IMR-90 (cell line): ENCODE results near the gene INTS6L.

Experiments used
- BHLHE40 ChIP-seq: fragments of 150-350 bp; IDR thresholded peaks from 2 replicates; pipeline ENCODE4 v1.6.1; 2016; ENCODE audit warnings: mild to moderate bottlenecking, low read depth, low read length
- CEBPB ChIP-seq: IDR thresholded peaks from 2 replicates; pipeline ENCODE4 v1.6.1; 2012; ENCODE audit warnings: low read depth, low read length, improper control_type of control experiment
- CHD1 ChIP-seq: IDR thresholded peaks from 2 replicates; pipeline ENCODE4 v1.6.1; 2012; ENCODE audit warnings: low read depth, low read length, improper control_type of control experiment
- FOS ChIP-seq: fragments of 150-350 bp; IDR thresholded peaks from 2 replicates; pipeline ENCODE4 v1.6.1; 2016; ENCODE audit warnings: low read depth, low read length
- NFE2L2 ChIP-seq: fragments of 150-350 bp; IDR thresholded peaks from 2 replicates; pipeline ENCODE4 v1.6.1; 2016; ENCODE audit warnings: low read depth, mild to moderate bottlenecking, low read length
- POLR2A ChIP-seq: IDR thresholded peaks from 2 replicates; pipeline ENCODE4 v1.6.1; 2012; ENCODE audit warnings: mild to moderate bottlenecking, low read depth, low read length
- SMC3 ChIP-seq: fragments of 150-350 bp; IDR thresholded peaks from 2 replicates; pipeline ENCODE4 v1.6.1; 2016; ENCODE audit warnings: low read depth, mild to moderate bottlenecking, antibody characterized with exemption, low read length, moderate library complexity
- TF ChIP-seq, protein P1 (sequence below): conservative IDR thresholded peaks from 2 replicates; pipeline ENCODE4 v1.5.1; 2012; ENCODE audit warnings: mild to moderate bottlenecking, low read depth, low read length, improper control_type of control experiment
- TF ChIP-seq, protein P2 (sequence below): fragments of 150-350 bp; IDR thresholded peaks from 2 replicates; pipeline ENCODE4 v1.6.1; 2016; ENCODE audit warnings: low read depth, mild to moderate bottlenecking, low read length, moderate library complexity, borderline replicate concordance
- TF ChIP-seq, protein P3 (sequence below): fragments of 150-350 bp; IDR thresholded peaks from 2 replicates; pipeline ENCODE4 v1.6.1; 2017; ENCODE audit warnings: mild to moderate bottlenecking, antibody characterized with exemption, low read length, low read depth

DNA sequence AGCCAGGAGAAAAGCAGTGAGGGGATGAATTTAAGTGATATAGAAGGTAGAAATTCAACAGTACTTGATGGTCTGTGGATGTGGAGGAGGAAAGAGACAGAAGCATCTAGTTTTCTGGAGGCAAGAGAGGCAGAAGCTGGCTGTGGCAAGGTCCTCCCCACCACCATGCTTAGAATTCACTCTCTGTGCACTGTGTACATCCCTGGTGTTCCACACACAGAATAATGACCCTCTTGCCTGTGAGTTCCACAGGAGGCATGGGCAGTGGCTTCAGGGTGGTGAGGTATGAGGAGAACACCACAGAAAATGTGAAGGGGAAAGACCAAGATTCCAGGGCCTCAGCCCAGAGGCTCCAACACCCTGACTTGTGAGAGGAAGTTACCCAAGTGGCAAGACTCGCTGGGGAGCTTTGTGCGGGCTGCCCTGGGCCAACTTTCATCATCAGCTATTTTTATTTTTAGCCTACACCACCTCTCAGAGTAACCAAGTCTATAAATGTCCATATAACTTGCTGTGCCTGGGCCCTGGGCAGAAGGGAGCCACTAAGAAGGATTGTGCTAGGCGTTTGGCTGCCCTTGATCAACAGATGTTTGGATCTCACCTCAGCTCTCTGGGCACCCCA lies 7.8 kb upstream of the INTS6L start:
- no peak for TF ChIP-seq POLR2A
- TF ChIP-seq, protein P1, sequence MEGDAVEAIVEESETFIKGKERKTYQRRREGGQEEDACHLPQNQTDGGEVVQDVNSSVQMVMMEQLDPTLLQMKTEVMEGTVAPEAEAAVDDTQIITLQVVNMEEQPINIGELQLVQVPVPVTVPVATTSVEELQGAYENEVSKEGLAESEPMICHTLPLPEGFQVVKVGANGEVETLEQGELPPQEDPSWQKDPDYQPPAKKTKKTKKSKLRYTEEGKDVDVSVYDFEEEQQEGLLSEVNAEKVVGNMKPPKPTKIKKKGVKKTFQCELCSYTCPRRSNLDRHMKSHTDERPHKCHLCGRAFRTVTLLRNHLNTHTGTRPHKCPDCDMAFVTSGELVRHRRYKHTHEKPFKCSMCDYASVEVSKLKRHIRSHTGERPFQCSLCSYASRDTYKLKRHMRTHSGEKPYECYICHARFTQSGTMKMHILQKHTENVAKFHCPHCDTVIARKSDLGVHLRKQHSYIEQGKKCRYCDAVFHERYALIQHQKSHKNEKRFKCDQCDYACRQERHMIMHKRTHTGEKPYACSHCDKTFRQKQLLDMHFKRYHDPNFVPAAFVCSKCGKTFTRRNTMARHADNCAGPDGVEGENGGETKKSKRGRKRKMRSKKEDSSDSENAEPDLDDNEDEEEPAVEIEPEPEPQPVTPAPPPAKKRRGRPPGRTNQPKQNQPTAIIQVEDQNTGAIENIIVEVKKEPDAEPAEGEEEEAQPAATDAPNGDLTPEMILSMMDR: no peak
- no peak for TF ChIP-seq CEBPB
- no peak for TF ChIP-seq NFE2L2
- no peak for TF ChIP-seq CHD1
- no peak for TF ChIP-seq SMC3
- TF ChIP-seq FOS: no peak
- TF ChIP-seq, protein P2, sequence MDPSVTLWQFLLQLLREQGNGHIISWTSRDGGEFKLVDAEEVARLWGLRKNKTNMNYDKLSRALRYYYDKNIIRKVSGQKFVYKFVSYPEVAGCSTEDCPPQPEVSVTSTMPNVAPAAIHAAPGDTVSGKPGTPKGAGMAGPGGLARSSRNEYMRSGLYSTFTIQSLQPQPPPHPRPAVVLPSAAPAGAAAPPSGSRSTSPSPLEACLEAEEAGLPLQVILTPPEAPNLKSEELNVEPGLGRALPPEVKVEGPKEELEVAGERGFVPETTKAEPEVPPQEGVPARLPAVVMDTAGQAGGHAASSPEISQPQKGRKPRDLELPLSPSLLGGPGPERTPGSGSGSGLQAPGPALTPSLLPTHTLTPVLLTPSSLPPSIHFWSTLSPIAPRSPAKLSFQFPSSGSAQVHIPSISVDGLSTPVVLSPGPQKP: no peak
- TF ChIP-seq, protein P3, sequence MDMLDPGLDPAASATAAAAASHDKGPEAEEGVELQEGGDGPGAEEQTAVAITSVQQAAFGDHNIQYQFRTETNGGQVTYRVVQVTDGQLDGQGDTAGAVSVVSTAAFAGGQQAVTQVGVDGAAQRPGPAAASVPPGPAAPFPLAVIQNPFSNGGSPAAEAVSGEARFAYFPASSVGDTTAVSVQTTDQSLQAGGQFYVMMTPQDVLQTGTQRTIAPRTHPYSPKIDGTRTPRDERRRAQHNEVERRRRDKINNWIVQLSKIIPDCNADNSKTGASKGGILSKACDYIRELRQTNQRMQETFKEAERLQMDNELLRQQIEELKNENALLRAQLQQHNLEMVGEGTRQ: no peak
- TF ChIP-seq BHLHE40: no peak
